HAP-1 (cell line): ENCODE data around the gene MST1R.
A peak's percentile ranks its signal among the peaks of the same experiment; 100 is the strongest.

Experiments used
- DNase-seq, 2 experiments: peaks; one replicate each; pipeline ENCODE4 v3.0.0-alpha.2; 2016 to 2020; ENCODE audit warnings: low spot score in 2 of 2
- H3K27me3 ChIP-seq: fragments of 250-450 bp; sonication (Bioruptor Pico); 2 replicates; pipeline ENCODE4 v1.5.1; 2020; ENCODE audit warnings: low read depth, mild to moderate bottlenecking, moderate library complexity
- H3K36me3 ChIP-seq: fragments of 250-450 bp; sonication (Bioruptor Pico); replicated peaks from 2 replicates; pipeline ENCODE4 v1.5.1; 2020; ENCODE audit warnings: mild to moderate bottlenecking
- H3K4me1 ChIP-seq: fragments of 250-450 bp; sonication (Bioruptor Pico); 2 replicates; pipeline ENCODE4 v1.5.1; 2020; ENCODE audit warnings: mild to moderate bottlenecking
- H3K4me3 ChIP-seq: fragments of 250-450 bp; sonication (Bioruptor Pico); 2 replicates; pipeline ENCODE4 v1.5.1; 2020; ENCODE audit warnings: mild to moderate bottlenecking, moderate library complexity
- H3K9me3 ChIP-seq: fragments of 250-450 bp; sonication (Bioruptor Pico); 2 replicates; pipeline ENCODE4 v1.5.1; 2020; ENCODE audit warnings: mild to moderate bottlenecking, moderate library complexity
- in situ Hi-C: fragments of 300-500 bp; cut with MboI; formaldehyde crosslinking; loops from 3 replicates; pipeline ENCODE4 v1.14.3; 2020; ENCODE audit warnings: low sequenced_read_pairs, inconsistent platforms, mixed read lengths

The MST1R gene

GRCh38 chr3:49878686-49879085 lies 25.0 kb downstream of the MST1R start:
- DNase-seq: no peak
- Histone ChIP-seq H3K27me3 (0 out of 2 replicates have a peak, but pooled peaks cover 3% of the 10 kb centered on the region), H3K36me3 (no peaks in the 10 kb centered on the region), H3K9me3 (no peaks in the 10 kb centered on the region), H3K4me1 (peaks cover 5% of the 10 kb centered on the region), H3K4me3 (no peak overlapping the region)
- in situ Hi-C loops: no loop called here

- H3K36me3 ChIP-seq: no peaks in the 10 kb centered on the region
- no peak for DNase-seq
- in situ Hi-C loops: no loop called here
- peaks cover 5% of the 10 kb centered on the region for H3K4me1 ChIP-seq
- no peak overlapping the region for H3K4me3 ChIP-seq
- 0 out of 2 replicates have a peak, but pooled peaks cover 3% of the 10 kb centered on the region for H3K27me3 ChIP-seq
- no peaks in the 10 kb centered on the region for H3K9me3 ChIP-seq
Measured at GRCh38 chr3:49877716-49878115, 26.0 kb downstream of the MST1R start.

- DNase-seq: no peak
- no peaks in the 10 kb centered on the region for H3K27me3 ChIP-seq
- H3K4me1 ChIP-seq: peaks cover 5% of the 10 kb centered on the region
- in situ Hi-C loops: no loop called here
- no peak overlapping the region for H3K4me3 ChIP-seq
- H3K9me3 ChIP-seq: no peaks in the 10 kb centered on the region
- H3K36me3 ChIP-seq: no peaks in the 10 kb centered on the region
Measured at GRCh38 chr3:49876567-49876966, 27.1 kb downstream of the MST1R start.

GRCh38 chr3:49873623-49874022 lies 30.1 kb downstream of the MST1R start:
- DNase-seq: no peak
- Histone ChIP-seq H3K27me3 (no peaks in the 10 kb centered on the region), H3K4me3 (no peak overlapping the region), H3K4me1 (peaks cover 4% of the 10 kb centered on the region), H3K9me3 (no peaks in the 10 kb centered on the region), H3K36me3 (no peaks in the 10 kb centered on the region)
- in situ Hi-C loops: no loop called here

- Histone ChIP-seq H3K36me3 (no peaks in the 10 kb centered on the region), H3K4me3 (no peak overlapping the region), H3K4me1 (peaks cover 8% of the 10 kb centered on the region), H3K27me3 (no peaks in the 10 kb centered on the region), H3K9me3 (no peaks in the 10 kb centered on the region)
- DNase-seq: peak in 1 of 2 experiments; percentile 23
- in situ Hi-C loops: no loop called here
Measured at GRCh38 chr3:49872801-49873281, 30.8 kb downstream of the MST1R start.

GRCh38 chr3:49871531-49872153 lies 32.0 kb downstream of the MST1R start:
- Histone ChIP-seq H3K9me3 (no peaks in the 10 kb centered on the region), H3K4me3 (no peak overlapping the region), H3K4me1 (peaks cover 8% of the 10 kb centered on the region), H3K36me3 (no peaks in the 10 kb centered on the region), H3K27me3 (no peaks in the 10 kb centered on the region)
- DNase-seq: no peak
- in situ Hi-C loops: no loop called here

GRCh38 chr3:49869525-49870126 lies 34.0 kb downstream of the MST1R start, which contains the start of gene CAMKV:
Gene CAMKV, minus strand, starts transcription at chr3:49869906. Its CDS starts 7,518 bp downstream, at chr3:49862388.
- peak; percentile 27 to 66 for DNase-seq
- in situ Hi-C loops: no loop called here
- Histone ChIP-seq H3K36me3 (no peaks in the 10 kb centered on the region), H3K4me3 (peak within 1 kb of the TSS; percentile 55), H3K27me3 (no peaks in the 10 kb centered on the region), H3K9me3 (no peaks in the 10 kb centered on the region), H3K4me1 (peaks cover 8% of the 10 kb centered on the region)

GRCh38 chr3:49868862-49869466 lies 34.7 kb downstream of the MST1R start:
- Histone ChIP-seq H3K9me3 (no peaks in the 10 kb centered on the region), H3K27me3 (no peaks in the 10 kb centered on the region), H3K36me3 (no peaks in the 10 kb centered on the region), H3K4me3 (peak overlapping the region; percentile 55), H3K4me1 (peaks cover 8% of the 10 kb centered on the region)
- in situ Hi-C loops: no loop called here
- DNase-seq: peak; percentile 75 to 81

GRCh38 chr3:49867871-49868321 lies 35.8 kb downstream of the MST1R start:
- Histone ChIP-seq H3K27me3 (no peaks in the 10 kb centered on the region), H3K4me1 (peaks cover 8% of the 10 kb centered on the region), H3K9me3 (no peaks in the 10 kb centered on the region), H3K4me3 (no peak overlapping the region), H3K36me3 (no peaks in the 10 kb centered on the region)
- in situ Hi-C loops: no loop called here
- DNase-seq: peak; percentile 16 to 73

- no peaks in the 10 kb centered on the region for H3K27me3 ChIP-seq
- H3K4me3 ChIP-seq: no peak overlapping the region
- in situ Hi-C loops: no loop called here
- no peaks in the 10 kb centered on the region for H3K9me3 ChIP-seq
- H3K4me1 ChIP-seq: peaks cover 8% of the 10 kb centered on the region
- no peak for DNase-seq
- no peaks in the 10 kb centered on the region for H3K36me3 ChIP-seq
Measured at GRCh38 chr3:49867400-49867799, 36.3 kb downstream of the MST1R start.

GRCh38 chr3:49865198-49865784 lies 38.4 kb downstream of the MST1R start:
- H3K4me1 ChIP-seq: peaks cover 8% of the 10 kb centered on the region
- no peaks in the 10 kb centered on the region for H3K36me3 ChIP-seq
- H3K27me3 ChIP-seq: no peaks in the 10 kb centered on the region
- in situ Hi-C loops: no loop called here
- no peaks in the 10 kb centered on the region for H3K9me3 ChIP-seq
- no peak for DNase-seq
- no peak overlapping the region for H3K4me3 ChIP-seq

GRCh38 chr3:49864505-49864904 lies 39.2 kb downstream of the MST1R start:
- Histone ChIP-seq H3K9me3 (no peaks in the 10 kb centered on the region), H3K4me1 (peaks cover 8% of the 10 kb centered on the region), H3K27me3 (no peaks in the 10 kb centered on the region), H3K36me3 (no peaks in the 10 kb centered on the region), H3K4me3 (no peak overlapping the region)
- in situ Hi-C loops: no loop called here
- DNase-seq: no peak

- H3K4me1 ChIP-seq: peaks cover 10% of the 10 kb centered on the region
Measured at GRCh38 chr3:49859576-49860305, 43.9 kb downstream of the MST1R start.

More at GRCh38 chr3:49859576-49860305, 43.9 kb downstream of the MST1R start:
- H3K27me3 ChIP-seq: no peaks in the 10 kb centered on the region
- no peaks in the 10 kb centered on the region for H3K9me3 ChIP-seq
- in situ Hi-C loops: no loop called here
- H3K4me3 ChIP-seq: no peak overlapping the region
- H3K36me3 ChIP-seq: no peaks in the 10 kb centered on the region
- DNase-seq: no peak
